Posterior vena cava (tissue), 2 donors: ENCODE measurements around the gene FAM174B. TPM values are rescaled to one million over a fixed set of nuclear protein-coding genes. Genes with fewer than 3 reads are reported as not detected.

Experiments
- DNase-seq: peaks from one replicate; pipeline ENCODE4 v3.0.0-alpha.2; 2020; ENCODE audit warnings: low spot score
- intact Hi-C, 2 donors: fragments of 100-400 bp; cut with DNase I; formaldehyde crosslinking; loops; one replicate each; pipeline versions ENCODE4 v1.14.1 to v1.14.2; 2022 to 2023
- total RNA-seq, 2 donors: library from RNA; stranded (reverse); fragmentation: NEBNext Ultra II Directional; extraction: Animal tissue kit (Norgen Biotek cat#: 25700); gene quantifications; one replicate each; pipeline ENCODE4 v1.2.1, GENCODE V29; 2021
- donor health status: DM: yes; HTN: yes; CAD: no.
- donor health status: DM: yes; HTN: yes; CAD: no.

The FAM174B gene
- total RNA-seq, 2 donors from 2014 or later, result 8.0 to 9.0 TPM

DNA sequence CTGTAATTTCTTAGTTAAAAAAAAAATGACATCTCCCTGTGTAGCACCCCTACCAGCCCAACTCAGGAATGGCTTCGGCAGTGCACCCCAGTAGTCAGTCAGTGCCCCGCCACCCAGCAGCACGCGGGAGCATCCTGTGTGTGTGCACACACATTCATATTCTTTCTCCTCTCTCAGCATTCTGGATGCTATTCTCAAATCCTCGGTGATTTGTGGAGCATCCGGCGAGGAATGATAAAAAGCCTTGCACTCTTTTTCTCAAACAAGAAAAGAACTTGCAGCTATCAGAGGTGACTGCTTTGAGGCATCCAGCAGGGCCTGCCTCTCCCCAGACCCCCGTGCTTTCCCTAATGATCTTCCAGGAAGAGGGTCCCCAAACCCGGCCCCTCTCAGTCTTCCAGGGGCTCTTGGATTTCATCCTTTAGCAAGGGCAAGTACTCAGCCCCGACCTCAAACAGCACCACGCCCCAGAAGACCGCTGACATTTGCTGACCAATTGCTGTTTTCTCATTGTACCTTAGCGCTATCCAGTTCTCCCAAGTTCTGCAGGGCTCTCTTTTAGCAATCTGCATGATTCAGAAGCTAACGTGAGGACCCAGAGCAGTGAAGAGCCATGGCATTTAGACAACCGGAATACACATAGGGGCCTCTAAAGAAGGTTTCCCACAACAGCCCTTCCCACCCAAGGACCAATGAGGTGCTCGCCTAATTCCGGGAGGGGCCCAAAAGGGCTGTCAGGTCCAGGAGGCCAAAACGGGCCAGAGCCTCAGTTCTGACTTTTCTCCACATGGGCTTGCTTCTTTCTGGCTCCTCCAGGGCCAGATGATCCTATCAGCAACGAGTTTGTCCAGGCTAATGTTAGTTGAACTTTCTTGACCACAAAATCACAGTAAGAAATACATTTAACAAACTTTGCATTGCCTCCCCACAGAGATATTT lies 72.2 kb downstream of the FAM174B start:
- intact Hi-C loops, result no loop called here
- DNase-seq, result no peak

DNA sequence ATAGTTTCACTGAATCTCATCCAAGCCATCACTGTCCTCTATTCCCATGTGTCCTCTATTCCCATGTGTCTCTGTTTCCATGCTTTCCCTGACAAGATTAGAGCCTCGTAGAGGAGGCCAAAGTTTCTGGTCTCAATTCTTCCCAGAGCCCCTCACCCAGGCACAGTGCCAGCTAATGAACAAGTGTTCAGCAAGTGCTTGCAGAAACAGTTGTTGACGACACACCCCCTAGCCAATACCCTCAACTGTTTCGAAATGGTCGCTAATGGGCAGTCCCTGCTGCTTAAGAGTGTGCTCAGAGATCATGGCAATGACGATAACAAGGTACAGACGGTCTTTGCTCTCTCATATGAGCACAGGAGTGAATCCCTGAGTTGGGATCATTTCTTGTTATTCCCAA lies 73.4 kb downstream of the FAM174B start:
- no peak for DNase-seq
- intact Hi-C loops, result no loop called here

GRCh38 chr15:92580933-92581445 lies 74.6 kb downstream of the FAM174B start:
- no peak for DNase-seq
- intact Hi-C loops, result no loop called here

DNA sequence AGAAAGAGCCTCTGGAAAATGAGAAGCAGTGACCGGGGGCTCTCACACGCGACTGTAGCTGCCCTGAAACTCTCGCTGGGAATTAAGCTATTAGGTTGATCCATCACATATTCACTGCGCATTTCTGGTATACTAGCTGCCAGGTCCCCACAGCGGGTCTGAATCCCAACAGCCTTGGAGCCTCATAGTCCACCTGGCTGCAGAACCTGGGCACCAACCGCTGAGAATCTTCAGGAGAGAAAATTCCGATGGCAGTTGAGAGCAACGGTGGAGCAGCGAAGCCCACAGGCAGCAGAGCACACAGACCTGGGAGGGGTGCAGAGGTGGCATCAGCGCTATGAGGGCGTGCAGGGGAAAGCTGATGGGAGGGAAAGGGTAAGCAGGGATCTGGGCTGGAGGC lies 75.1 kb downstream of the FAM174B start:
- intact Hi-C loops, result no loop called here
- DNase-seq, result no peak

- intact Hi-C loops, result no loop called here
- no peak for DNase-seq
Measured at GRCh38 chr15:92579931-92580470, 75.6 kb downstream of the FAM174B start.

- no peak for DNase-seq
- intact Hi-C loops, result no loop called here
Measured at GRCh38 chr15:92579486-92579885, 76.1 kb downstream of the FAM174B start.

- intact Hi-C loops, result no loop called here
- no peak for DNase-seq
Measured at GRCh38 chr15:92578096-92578835, 77.3 kb downstream of the FAM174B start.

DNA sequence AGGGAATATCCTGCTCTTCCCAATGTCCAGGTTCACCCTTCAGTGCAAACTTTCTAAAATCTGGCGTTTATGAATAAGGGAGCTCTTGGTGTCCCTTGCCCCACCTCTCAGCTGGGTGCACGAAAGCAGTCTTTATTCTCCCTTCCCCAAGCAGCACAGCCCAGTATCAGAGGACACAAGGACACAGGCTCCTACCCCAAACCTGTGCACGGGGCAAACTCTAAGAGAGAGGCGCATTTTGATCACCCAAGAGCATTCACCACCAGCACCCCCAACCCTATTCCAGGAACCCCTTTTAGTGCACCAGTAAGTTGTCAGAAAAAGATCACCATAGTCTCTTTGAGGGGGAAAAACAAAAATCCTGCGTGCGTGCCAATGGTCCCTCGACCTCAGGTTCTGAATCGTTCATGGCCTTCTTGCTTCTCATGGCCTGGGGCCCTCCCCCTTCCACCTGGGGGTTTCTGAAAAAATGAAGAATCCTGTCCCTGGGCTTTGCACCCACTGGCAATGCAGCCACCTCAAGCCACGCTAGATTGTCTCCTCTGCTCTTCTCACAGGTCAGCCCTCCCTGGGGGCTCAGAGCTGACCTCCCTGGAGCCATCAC lies 78.9 kb downstream of the FAM174B start:
- DNase-seq, result no peak
- intact Hi-C loops, result no loop called here

DNA sequence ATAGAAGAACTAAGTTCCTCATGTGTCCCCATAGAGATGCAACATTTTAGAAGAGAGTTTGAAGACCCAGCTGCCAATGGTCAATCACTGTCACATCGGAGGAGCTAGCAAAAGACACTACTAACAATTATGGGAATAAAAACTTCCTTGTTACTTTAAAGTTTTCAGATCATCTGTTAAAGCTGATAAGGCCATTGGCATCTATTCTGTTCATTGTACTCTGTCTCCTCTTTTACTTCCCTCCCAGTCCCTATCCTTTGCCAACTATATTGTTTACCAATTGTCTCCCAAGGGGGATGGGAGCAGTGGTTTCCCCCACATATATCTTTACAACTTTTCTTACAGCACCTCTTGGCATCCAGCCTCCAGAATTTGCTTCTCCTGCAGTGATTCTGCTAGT lies 81.0 kb downstream of the FAM174B start:
- no peak for DNase-seq
- intact Hi-C loops, result no loop called here

DNA sequence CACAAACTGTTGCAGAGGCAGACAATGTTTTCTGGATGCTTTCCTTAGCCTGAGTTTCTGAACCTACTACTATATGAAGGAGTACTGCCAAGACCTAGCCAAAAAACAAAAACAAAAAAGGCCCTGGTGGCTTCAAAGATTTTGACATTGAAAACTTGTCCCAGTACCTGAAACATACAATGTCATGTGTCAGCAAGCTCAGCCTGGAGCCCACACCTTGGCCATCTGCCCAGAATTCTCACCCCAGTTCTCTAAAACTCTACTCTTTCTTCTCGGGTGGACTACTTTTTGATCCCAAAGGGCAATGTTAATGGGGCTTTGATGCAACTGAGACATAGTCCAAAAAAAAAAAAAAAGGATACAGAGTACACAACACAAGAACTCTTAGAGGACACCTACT lies 81.4 kb downstream of the FAM174B start:
- DNase-seq, result no peak
- intact Hi-C loops, result no loop called here

- intact Hi-C loops, result no loop called here
- DNase-seq, result no peak
Measured at GRCh38 chr15:92571824-92572223, 83.8 kb downstream of the FAM174B start.

- no peak for DNase-seq
- intact Hi-C loops, result no loop called here
Measured at GRCh38 chr15:92570391-92570790, 85.2 kb downstream of the FAM174B start.

DNA sequence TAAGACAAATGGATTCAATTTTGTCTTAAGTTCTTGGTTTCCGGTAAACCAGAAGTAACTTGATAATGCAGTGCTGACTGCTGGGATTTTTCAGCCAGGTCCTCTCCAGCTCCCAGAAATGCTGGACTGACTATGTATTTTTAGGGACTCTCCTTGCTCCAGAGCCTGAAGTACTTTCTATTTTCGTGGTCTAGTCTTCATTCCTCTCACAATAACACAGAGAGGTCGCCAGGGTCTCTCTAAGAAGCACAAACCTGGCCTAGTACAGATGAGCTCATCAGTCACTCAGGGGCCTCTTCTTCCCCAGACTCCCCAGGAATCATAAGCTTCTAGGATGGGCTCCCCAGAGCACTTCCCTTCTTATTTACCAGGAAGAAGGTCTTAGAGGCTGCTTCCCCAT lies 85.8 kb downstream of the FAM174B start:
- no peak for DNase-seq

More for the DNA sequence above, 85.8 kb downstream of the FAM174B start:
- intact Hi-C loops, result no loop called here

Other genes starting within 250 kb of the FAM174B start
- 100 to 1,000 TPM in 1 of 2 donors, 10 to 100 TPM in 1; 94.5 to 104 TPM for gene CHD2, start 244.5 kb upstream of the FAM174B start, total RNA-seq